Stimulated activated CD8-positive, alpha-beta memory T cell treated with anti-CD3 and anti-CD28 coated beads, Interleukin-15, amount 100 ng/mL, for 4 hours (primary cell): Measurements from ENCODE around the gene CYP46A1.

ENCODE experiments used
- DNase-seq, 2 donors: peaks; one replicate each; pipeline ENCODE4 v3.0.0-alpha.2; 2020; ENCODE audit warnings: low read depth in 2 of 2

CYP46A1 gene

DNA sequence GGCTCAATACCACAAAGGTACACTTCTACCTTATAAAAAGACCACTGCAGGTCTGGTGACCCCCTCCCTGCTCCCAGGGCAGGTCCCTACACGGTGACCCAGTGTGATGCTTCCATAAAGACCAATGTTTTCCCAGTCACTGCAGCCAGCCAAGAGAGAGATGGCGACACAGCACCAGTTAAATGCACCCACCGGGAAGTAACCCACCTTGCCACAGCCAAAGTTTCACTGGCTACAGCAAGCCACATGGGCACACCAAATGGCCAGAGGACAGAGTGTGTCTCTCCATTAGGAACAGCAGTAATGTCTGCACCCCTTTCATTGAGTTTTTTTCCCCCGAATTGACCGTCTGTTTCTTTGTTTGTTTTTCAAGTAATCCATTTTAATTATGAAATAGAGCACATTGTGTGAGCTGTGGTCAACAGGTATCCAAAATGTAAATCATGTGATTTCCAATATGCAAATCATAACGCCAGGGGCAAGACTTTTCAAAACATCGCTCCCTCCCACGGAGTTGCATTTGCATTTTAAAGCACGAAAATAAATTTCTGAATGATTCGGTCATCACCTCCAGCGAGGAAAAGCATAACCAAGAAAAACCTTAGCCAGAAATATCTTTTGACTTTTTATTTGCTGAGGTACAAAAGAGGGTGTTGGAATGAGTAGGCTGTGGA lies 60.2 kb downstream of the CYP46A1 start:
- no peak for DNase-seq

DNA sequence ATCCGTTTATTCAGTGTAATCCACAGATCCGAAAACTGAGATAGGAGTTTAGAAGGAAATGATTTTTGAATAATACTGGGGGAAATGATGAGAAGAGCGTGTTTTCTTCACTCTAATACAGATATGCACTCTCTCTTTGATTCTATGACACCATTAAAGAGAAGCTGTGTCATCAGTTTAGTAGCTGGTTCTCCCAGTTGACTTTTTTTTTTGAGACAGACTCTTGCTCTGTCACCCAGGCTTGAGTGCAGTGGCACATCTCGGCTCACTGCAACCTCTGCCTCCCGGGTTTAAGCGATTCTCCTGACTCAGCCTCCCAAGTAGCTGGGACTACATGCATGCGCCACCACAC lies 60.8 kb downstream of the CYP46A1 start:
- no peak for DNase-seq

DNA sequence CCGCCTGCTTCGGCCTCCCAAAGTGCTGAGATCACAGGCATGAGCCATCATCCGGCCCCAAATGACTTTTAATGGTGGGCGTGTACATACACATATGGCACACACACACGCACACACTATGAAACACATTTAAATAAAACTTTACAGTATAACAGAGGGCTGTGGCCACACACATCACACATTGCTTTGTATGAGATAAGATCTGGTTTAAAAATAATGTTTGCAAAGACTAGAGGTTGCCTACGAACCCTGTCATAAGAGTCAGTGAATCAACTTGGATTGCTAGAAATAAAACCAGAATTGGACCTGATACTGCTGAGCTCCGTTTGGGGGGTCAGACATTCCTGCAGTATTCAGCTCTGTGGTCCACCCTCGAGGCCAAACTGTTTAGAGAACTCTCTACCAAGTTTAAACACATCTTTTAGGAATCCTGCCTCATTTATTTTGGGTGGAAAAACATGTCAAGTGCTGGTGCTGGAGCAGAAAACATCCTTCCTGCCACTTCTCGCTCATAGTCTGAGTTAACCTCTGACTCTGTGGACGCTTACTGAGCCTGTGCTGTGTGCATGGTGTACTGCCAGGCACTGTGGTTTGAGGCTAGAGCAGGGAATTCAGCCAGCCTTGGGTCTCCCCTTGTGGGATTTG lies 61.3 kb downstream of the CYP46A1 start:
- no peak for DNase-seq

DNA sequence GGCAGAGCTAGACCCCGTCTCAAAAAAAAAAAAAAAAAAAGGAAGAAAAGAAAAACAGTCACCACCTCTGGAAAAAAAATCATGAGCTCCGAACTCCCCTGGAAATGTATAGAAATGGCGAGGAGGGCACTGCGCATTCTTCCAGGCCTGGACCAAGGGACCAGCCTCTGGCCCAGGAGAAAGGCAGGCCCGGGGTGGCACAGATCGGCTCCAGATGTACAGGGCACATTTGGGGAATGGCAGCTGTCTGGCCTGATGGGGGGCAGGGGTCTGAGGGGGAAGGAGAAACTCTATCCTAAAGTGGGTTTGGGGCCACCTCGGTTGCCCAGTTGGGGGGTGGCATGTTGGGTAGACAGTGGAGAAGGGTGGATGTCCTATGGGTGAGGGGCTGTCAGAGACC lies 63.1 kb downstream of the CYP46A1 start:
- DNase-seq, result no peak

DNA sequence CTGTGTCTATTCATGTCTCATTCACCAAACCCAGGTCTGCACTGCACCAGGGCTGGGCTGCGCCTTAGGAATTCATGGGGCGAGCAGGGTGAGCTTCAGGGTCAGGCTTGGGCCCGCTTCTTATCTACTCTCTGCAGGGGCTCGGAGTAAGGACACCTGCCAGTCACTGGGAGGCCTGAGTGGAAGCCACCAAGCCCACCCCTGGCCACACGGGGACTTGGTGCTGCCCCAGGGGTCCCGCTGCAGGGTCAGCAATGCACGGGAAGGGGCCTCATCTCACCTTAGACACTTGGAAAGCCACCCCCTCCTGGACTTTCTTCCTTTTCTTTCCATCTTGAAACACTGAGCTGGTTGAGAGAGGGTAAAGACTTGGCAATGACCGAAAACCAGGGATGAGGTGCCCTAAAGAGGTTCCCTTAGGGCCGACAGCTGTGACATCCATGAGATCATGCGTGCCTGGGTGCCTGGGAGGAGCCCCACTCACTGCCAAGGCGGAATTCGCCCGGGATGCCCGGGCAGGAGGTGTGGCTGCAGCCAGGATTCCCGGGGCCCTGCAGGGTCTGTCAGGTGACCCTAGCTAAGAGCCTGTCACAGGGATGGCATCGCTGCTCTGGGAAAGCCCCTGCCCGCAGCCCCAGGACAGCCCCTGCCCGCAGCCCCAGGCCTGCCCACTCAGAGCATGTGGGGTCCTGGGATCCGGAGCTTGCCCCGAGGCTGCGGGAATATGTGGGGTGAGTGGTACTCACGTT lies 63.7 kb downstream of the CYP46A1 start:
- DNase-seq, result no peak

DNA sequence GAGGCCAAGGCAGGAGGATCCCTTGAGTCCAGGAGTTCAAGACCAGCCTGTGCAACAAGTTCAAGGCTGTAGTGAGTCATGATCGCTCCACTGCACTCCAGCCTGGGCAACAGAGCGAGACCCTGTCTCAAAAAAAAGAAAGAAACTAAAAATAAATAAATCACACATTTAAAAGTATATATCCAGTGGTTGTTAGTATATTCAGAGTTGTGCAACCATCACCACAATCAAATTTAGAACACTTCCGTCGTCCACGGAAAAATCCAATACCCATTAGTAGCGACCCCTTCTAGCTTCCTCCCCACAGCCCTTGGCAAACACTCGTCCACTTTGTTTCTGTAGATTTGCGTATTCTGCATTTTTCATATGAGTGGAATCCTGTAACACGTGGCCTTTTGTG lies 64.4 kb downstream of the CYP46A1 start:
- DNase-seq, result no peak

DNA sequence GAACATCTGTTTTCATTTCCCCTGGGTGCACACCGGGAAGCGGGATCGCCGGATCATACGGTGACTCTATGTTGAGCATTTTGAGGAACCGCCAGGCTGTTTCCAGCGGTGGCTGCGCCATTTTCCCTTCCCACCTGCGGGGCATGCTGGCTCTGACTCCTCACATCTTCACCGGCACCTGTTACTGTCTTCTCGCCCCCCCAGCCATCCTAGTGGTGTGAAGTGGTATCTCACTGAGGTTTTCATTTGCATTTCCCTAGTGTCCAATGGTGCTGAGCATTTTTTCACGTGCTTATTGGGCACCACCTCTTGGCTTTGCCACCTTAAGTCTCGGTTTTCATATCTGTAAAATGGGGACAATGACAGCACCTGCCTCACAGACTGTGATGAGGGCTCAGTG lies 65.0 kb downstream of the CYP46A1 start:
- DNase-seq, result no peak

DNA sequence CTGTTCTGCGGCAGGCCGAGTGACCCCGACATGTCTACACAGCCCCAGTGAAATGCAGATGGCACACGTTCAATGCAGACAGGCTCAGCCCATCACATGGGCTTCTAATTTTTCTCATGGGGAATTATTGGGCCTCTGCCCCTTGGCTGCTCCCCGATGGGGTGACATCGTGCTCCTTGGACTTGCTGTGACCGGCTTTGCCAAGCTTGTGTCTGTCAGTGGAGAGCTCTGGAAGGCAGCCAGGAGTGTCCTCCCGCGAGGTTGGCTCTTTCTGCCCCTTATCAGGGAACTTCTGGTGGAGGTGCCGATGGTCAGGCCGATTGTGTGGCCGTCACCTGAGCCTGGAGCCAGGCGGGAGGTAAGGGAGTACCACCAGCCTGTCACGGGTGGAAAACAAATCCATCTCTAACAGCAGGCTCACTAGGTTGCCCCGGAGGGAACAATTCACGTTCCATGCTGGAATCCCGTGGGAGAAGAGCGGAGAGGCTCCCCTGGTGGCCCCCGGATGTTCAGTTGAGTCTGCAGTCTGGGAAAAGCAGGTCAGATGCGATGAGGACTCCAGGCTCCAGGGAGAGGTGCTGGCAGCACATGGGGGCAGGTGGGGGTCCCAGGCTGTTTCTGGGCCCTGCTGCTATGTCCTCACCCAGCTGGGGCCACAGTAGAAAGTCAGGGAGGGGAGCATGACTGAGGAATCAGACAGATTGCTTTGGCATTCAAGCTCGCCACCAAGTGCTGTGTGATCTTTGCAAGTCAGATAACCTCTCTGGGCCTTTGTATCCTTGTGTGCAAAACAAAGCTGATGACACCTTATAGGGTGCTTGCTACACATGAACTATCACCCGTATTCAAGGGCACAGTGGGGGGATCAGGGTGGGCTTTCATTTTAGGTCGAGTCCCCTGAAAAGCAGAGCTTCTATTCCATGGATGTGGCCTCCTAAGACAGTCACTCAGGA lies 65.9 kb downstream of the CYP46A1 start:
- no peak for DNase-seq

DNA sequence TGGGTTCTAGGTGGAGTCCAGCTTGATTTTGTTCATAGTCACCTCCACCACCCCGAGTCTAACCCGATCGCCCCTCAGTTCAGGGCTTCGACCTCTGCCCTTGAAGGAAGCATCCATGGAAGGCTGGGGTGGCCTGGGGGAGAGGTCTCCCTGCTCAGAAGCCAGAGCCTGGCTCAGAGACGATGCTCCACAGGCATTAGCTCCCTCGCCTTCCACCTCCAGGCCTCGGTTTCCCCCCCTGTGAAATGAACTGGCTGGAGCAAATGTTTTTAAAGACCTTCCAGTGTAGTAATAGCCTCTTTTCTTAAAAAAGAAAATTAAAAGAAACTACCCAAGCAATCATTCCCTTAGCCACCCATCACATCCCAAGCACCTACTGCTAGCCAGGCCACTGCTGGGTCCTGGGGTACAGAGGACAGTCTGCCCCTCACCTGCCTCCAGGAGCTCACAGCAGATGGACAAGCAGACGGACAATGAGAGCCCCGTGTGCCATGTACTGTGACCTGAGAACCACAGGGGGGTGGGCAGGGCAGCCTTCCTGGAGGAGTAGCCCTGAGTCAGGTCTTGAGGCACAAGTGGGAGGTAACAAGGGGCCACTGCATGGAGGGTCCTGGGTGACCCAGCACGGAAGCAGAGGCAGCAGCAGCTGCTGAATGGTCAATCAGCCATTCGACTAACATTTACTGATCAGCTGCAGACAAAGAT lies 66.8 kb downstream of the CYP46A1 start:
- DNase-seq, result no peak

DNA sequence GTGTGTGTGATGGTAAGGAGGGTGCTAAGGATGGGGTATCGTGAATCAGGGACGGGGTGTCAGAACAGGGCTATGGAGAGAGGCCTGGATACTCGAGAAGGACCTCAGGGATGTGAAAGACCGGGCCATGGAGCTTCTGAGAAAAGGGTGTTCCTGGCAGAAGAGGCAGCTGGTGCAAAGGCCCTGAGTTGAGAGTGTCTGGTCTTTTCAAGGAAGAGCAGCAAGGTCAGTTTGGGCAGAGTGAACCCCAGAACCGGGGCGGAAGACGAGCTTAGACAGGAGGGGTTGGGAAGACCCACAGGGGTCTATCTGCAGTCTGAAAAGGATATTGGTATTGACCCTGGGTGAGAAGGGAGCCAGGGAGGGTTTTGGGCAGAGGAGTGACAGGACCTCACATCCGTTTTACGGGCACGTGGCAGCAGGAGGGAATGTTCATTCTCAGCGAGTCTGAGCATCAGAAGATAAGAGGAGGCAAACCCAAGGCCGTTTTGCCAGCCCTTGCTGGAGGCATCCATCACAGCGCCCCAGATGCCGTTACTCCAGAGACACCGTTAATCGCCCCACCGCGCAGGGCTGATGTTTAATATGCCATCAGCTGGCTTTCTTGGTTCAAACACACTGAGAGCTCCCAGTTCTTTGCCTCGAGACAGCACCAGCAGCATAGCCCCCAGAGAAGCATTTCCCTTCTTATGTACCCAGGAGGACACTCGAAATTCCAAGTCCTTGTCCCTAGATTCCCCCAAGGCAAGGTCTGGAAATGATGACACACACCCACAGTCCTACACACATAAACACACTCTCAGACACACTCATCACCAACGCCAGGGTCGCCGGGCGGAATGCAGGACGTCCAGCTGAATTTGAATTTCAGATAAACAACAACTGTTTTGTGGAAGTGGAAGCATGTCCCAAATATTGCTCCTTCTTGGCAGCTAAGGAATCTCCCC lies 67.7 kb downstream of the CYP46A1 start:
- no peak for DNase-seq

DNA sequence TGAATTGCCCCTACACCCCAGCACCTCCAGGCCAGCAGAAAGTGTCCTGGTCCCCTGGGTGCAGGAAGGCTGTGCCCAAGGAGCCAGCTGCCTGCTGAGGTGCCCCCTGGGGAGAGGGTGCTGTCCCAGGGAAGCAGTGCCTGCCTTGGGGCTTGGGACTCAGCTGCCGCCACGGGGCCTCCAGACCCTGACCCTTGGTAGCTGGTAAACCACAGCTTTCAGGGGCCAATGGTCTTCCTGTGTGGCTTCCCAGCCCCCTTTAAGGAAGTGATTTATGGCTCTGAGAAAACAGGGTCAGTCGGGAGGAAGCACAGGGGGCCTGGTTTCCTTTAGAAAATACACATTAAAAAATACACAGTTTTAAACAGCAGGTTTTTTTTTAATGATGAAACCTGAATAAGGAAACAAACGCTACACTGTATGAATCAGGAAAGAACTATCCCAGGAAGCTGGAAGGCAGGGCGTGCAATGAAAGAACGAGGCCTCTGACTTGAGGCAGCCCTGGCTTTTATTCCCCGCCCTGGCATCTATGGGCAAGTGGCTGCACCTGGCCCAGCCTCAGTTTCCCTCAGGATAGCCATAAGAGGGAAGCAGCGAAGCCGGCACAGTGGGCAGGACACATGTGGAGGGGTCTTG lies 68.5 kb downstream of the CYP46A1 start:
- DNase-seq, result no peak

DNA sequence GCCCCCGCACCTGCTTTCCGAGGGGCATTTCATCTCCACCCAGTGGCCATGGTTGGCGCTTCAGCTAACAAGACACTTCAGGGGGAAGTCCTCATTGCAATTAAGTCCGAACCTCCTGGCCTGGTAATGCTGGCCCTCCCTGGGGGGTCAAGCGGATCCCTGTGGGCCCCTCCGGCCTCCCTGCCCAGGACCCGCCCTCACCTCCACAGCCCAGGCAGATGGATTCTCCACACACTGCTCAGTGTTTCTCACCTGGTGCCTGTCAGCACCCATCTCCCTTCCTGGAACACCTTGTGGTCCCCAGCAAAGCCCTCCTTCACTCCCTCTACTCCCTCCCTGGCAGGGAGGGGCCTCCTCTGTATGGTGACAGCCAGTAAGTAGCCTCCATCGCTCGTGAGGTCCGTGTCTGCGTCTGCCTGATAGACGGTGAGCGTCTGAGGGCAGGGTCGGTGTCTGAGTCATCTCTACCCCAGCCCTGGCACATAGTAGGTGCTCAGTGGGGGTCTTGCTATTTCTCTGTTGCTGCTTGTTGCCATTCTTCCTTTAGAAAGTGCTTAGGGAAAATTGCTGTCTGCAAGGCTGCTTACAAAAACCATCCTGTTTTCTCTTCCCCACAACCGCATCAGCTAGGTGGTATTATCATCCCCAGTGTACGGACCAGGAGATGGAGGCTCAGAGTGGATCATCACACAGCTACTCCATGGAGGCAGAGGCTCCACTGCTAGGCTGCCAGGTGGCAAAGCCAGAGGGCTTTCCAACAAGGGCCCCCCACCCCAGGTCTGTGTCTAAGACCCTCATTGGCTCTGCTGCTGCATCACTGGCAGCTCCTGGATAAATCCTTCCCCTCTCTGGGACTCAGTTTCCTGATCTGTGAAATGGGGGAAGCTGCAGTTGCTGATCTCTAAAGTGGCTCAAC lies 69.4 kb downstream of the CYP46A1 start:
- no peak for DNase-seq

DNA sequence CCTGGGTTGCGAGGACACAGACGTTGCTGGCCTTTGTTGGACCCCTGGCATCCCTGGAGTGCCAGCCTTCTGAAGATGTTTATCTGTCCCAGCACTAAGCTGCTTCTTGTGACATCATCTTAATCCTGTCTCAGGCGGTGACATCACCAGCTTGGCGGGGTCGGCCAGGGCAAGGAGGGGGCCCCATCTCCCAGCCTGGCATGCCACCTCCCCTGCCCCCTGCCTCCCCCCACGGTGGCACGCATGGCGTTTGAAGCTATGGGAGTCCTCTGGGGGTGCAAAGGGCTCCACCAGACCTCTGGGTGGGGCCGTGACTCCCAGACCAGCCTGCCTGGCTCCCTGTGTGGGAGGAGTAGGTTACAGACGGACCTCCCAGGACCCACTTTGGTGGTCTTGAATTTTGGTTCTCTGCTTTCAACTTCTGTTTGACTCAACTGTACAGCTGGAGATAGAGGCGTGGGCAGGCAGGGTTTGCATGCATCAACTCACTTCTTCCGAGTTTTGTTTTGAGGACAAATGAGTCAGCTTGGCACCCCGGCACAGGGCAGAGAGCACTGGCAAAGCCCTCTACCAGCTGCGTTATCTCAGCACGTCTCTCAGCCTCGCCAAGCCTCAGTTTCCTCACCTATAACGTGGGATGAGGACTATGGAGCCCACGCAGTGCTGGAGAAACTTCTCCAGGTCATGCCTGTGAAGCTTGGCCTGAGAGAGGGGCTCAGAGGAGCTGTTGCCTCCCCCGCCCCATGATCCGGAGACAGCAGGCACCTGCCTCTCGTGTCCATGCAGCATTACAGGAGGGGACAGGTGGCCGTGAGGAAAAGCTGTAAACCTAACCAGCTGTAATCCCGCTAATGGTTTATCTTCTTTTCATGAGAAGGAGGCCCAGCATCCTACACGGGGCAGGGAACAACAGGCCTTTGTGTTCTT lies 70.3 kb downstream of the CYP46A1 start:
- no peak for DNase-seq

DNA sequence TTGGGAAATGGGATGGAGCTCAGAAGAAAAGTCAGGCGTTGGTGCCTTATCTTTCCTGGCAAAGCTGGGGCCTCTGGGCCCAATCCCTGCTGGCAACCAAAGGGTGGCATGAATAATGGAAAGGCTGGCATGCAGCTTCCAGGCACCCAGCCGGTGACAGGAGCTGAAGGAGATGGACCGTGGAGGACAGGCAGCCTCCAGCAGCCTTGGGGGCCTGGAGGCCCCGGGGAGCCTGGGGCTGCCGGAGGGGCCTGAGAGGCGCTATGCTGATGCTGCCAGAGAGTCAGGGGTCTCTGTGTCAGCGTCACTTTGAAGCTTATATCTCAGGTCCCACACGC lies 70.9 kb downstream of the CYP46A1 start:
- no peak for DNase-seq

DNA sequence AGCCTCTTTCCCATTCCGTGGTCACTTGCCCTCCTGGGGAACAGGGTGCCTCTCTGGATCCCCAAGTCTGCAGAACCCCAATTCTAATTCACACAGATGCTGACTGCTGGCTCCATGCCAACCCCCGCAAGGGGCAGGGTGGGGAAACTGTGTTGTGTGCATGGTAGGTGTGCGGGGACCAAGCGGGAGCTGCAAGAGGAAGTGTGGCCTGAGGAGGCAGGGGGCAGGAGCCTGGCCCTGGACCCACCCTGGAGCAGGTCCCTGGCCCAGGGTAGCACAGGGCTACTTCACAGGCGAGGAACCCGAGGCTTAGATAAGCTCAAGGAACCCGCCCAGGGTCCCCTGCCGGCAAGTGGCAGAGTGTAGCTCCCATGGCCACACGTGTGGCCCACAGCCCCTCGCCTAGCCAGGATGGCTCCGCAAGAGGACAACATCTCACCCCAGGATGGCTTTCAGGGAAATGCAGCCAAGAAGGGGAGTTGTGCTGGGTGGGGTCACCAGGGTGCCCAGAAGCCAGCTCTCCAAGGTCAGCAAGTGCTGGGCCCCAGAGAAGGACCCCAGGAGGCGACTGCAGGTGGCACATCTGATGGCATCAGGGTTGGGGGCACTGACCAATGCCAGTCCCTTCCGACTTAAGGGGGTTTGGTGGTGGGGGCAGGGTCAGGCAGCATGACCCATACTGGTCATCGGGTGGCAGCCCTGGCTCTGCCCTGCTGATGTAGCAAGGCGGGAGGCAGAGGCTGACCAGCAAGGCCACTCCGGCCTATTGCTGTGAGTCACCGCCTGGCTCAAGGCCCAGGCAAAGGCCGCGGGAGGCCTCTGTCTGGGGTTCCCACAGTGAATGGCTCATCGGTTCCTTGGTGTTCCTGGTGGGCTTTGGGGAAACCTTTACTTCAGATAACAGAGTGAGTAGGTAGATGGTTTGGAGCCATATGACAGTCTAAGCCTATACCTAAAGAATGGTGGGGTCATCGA lies 71.8 kb downstream of the CYP46A1 start:
- no peak for DNase-seq

DNA sequence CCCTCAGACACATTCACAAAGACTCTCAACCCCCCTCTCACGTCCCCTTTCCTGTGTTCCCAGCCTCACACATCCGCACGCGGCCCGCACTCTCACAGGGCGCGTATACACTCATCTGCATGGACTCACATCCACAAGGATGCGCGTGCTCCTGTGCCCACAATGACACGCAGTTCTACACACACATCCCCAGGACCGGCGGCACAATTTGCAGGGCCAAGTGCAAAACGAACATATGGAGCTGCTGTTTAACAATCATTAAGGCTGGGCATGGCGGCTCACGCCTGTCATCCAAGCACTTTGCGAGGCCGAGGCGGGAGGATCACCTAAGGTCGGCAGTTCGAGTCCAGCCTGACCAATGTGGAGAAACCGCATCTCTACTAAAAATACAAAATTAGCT lies 72.7 kb downstream of the CYP46A1 start:
- no peak for DNase-seq
